HL-60 (cell line): Measurements from ENCODE around the gene GRID1.

Experiments used
- POLR2AphosphoS5 ChIP-seq: IDR thresholded peaks from 2 replicates; pipeline ENCODE4 v1.6.1; 2012; ENCODE audit warnings: low read depth
- SPI1 ChIP-seq: IDR thresholded peaks from 2 replicates; pipeline ENCODE4 v1.6.1; 2012; ENCODE audit warnings: low read depth, mild to moderate bottlenecking, borderline replicate concordance
- TF ChIP-seq, protein P1 (sequence below): IDR thresholded peaks from 2 replicates; pipeline ENCODE4 v1.6.1; 2012; ENCODE audit warnings: low read depth; ENCODE audit not compliant: insufficient replicate concordance
- TF ChIP-seq, protein P2 (sequence below): IDR thresholded peaks from one replicate; pipeline ENCODE4 v1.5.1; 2011; ENCODE audit warnings: low read length, control low read depth, inconsistent platforms; ENCODE audit not compliant: insufficient read depth

DNA sequence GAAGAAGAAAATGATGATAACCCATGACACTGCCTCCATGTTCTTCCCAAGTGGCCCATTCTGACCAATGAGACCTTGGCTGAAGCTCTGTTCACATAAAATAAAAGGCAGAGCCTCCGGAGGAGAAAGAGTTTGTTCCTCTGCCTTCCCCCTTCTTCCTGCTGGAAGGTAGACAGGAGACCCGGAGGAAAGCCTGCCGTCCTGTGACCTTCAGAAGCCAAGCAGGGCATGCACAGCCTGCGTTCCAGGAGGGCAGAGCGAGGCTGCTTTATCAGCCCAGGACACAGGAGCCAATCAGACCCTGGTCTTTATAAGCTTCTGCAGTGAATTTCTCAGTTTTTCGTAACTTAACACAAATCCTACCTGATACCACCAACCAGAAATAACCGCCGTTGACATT is 8.6 kb upstream of the GRID1 start:
- TF ChIP-seq, protein P1, sequence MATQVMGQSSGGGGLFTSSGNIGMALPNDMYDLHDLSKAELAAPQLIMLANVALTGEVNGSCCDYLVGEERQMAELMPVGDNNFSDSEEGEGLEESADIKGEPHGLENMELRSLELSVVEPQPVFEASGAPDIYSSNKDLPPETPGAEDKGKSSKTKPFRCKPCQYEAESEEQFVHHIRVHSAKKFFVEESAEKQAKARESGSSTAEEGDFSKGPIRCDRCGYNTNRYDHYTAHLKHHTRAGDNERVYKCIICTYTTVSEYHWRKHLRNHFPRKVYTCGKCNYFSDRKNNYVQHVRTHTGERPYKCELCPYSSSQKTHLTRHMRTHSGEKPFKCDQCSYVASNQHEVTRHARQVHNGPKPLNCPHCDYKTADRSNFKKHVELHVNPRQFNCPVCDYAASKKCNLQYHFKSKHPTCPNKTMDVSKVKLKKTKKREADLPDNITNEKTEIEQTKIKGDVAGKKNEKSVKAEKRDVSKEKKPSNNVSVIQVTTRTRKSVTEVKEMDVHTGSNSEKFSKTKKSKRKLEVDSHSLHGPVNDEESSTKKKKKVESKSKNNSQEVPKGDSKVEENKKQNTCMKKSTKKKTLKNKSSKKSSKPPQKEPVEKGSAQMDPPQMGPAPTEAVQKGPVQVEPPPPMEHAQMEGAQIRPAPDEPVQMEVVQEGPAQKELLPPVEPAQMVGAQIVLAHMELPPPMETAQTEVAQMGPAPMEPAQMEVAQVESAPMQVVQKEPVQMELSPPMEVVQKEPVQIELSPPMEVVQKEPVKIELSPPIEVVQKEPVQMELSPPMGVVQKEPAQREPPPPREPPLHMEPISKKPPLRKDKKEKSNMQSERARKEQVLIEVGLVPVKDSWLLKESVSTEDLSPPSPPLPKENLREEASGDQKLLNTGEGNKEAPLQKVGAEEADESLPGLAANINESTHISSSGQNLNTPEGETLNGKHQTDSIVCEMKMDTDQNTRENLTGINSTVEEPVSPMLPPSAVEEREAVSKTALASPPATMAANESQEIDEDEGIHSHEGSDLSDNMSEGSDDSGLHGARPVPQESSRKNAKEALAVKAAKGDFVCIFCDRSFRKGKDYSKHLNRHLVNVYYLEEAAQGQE: no peak
- TF ChIP-seq, protein P2, sequence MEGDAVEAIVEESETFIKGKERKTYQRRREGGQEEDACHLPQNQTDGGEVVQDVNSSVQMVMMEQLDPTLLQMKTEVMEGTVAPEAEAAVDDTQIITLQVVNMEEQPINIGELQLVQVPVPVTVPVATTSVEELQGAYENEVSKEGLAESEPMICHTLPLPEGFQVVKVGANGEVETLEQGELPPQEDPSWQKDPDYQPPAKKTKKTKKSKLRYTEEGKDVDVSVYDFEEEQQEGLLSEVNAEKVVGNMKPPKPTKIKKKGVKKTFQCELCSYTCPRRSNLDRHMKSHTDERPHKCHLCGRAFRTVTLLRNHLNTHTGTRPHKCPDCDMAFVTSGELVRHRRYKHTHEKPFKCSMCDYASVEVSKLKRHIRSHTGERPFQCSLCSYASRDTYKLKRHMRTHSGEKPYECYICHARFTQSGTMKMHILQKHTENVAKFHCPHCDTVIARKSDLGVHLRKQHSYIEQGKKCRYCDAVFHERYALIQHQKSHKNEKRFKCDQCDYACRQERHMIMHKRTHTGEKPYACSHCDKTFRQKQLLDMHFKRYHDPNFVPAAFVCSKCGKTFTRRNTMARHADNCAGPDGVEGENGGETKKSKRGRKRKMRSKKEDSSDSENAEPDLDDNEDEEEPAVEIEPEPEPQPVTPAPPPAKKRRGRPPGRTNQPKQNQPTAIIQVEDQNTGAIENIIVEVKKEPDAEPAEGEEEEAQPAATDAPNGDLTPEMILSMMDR: no peak
- no peak for TF ChIP-seq POLR2AphosphoS5
- no peak for TF ChIP-seq SPI1
